Measurements from ENCODE around the gene PRDM16. TPM values are rescaled to one million over a fixed set of nuclear protein-coding genes. Genes with fewer than 3 reads are reported as not detected.
A peak's percentile ranks its signal among the peaks of the same experiment; 100 is the strongest.

Gene PRDM16
- polyA plus RNA-seq, 2 of the 4 experiments (the other 2 are of a cell fraction) = 0.03 to 0.35 TPM

GRCh38 chr1:3101124-3101939, 32.3 kb downstream of the PRDM16 start (continued):
- TF ChIP-seq HMGXB4 (CRISPR knock-in tag; IDR thresholded peaks at IDR 0.05; ENCODE audit: borderline replicate concordance) = no peak
- TF ChIP-seq MAFK (IDR thresholded peaks at IDR 0.05; ENCODE audit: partially characterized antibody) = no peak

GRCh38 chr1:3102641-3103040, 33.6 kb downstream of the PRDM16 start:
- Histone ChIP-seq H3K4me1 (no peaks in the 10 kb centered on the region), H3K27ac (no peak overlapping the region), H3K4me2 (no peak overlapping the region), H3K4me3 (no peak overlapping the region), H3K9me3 (no peaks in the 10 kb centered on the region)
- FAIRE-seq (no peak), DNase-seq (ENCODE audit: low read depth in 1 of 2, low spot score in 1 of 2) (no peak), ATAC-seq (no peak)
- POLR2A ChIA-PET = no interaction called here
- TF ChIP-seq HEYL (CRISPR knock-in tag; IDR thresholded peaks at IDR 0.05) (no peak), ATOH8 (CRISPR knock-in tag; IDR thresholded peaks at IDR 0.05; ENCODE audit: low read depth) (no peak), MAX (IDR thresholded peaks at IDR 0.05) (no peak), KDM5A (IDR thresholded peaks at IDR 0.05) (no peak), MYC (IDR thresholded peaks at IDR 0.05; ENCODE audit: borderline replicate concordance, low read length) (no peak), HES2 (IDR thresholded peaks at IDR 0.05) (no peak), EHMT2 (IDR thresholded peaks at IDR 0.05; ENCODE audit: low read depth) (no peak), EP300 (IDR thresholded peaks at IDR 0.05) (no peak), BHLHE40 (IDR thresholded peaks at IDR 0.05; ENCODE audit: low read depth, low read length) (no peak), BCL3 (IDR thresholded peaks at IDR 0.05) (no peak), RFX5 (IDR thresholded peaks at IDR 0.05) (no peak)
- CTCF ChIA-PET = interaction anchor here (1.7 kb wide), 1 partner anchor 8 kb away, joined by 3 read pairs; no protein-coding TSS in a partner anchor
- WGBS (ENCODE audit: missing lambda C conversion rate) = no CpG with 5 or more reads among the region's 3 CpGs

- POLR2A ChIA-PET = no interaction called here
- ATAC-seq = no peak
Measured at GRCh38 chr1:3103967-3104677, 35.1 kb downstream of the PRDM16 start.

More at GRCh38 chr1:3103967-3104677, 35.1 kb downstream of the PRDM16 start:
- Histone ChIP-seq H3K27ac (no peak overlapping the region), H3K4me2 (no peak overlapping the region), H3K9me3 (no peaks in the 10 kb centered on the region), H3K4me3 (no peak overlapping the region), H3K4me1 (no peaks in the 10 kb centered on the region)
- FAIRE-seq (no peak), DNase-seq (ENCODE audit: low read depth in 1 of 2, low spot score in 1 of 2) (no peak)
- TF ChIP-seq HOXA7 (CRISPR knock-in tag; IDR thresholded peaks at IDR 0.05) (no peak), MAFK (IDR thresholded peaks at IDR 0.05; ENCODE audit: partially characterized antibody) (peak; percentile 5)
- CTCF ChIA-PET = no interaction called here
- WGBS (ENCODE audit: missing lambda C conversion rate) = 68% methylated on average over 8 of the region's 16 CpGs

Data from A549 (cell line).